ENCODE measurements around the gene TPPP.

TPPP gene

GRCh38 chr5:674630-675011, 18.5 kb downstream of the TPPP start:
- TF ChIP-seq GATA3 (IDR thresholded peaks at IDR 0.05; ENCODE audit: low read depth, low read length) (no peak), GATA2 (IDR thresholded peaks at IDR 0.05; ENCODE audit: low read depth, low read length) (no peak)

GRCh38 chr5:673831-674629, 19.1 kb downstream of the TPPP start:
- TF ChIP-seq GATA2 (IDR thresholded peaks at IDR 0.05; ENCODE audit: low read depth, low read length) (no peak), GATA3 (IDR thresholded peaks at IDR 0.05; ENCODE audit: low read depth, low read length) (no peak)

GRCh38 chr5:673161-673830, 19.9 kb downstream of the TPPP start:
- no peak for TF ChIP-seq GATA3 (IDR thresholded peaks at IDR 0.05; ENCODE audit: low read depth, low read length)
- no peak for TF ChIP-seq GATA2 (IDR thresholded peaks at IDR 0.05; ENCODE audit: low read depth, low read length)

GRCh38 chr5:672329-673160, 20.6 kb downstream of the TPPP start:
- no peak for TF ChIP-seq GATA2 (IDR thresholded peaks at IDR 0.05; ENCODE audit: low read depth, low read length)
- no peak for TF ChIP-seq GATA3 (IDR thresholded peaks at IDR 0.05; ENCODE audit: low read depth, low read length)

- TF ChIP-seq GATA2 (IDR thresholded peaks at IDR 0.05; ENCODE audit: low read depth, low read length), result no peak
- TF ChIP-seq GATA3 (IDR thresholded peaks at IDR 0.05; ENCODE audit: low read depth, low read length), result no peak
These were observed 21.5 kb downstream of the TPPP start for GRCh38 chr5:671459-672328.

GRCh38 chr5:670396-671270, 22.5 kb downstream of the TPPP start:
- TF ChIP-seq GATA2 (IDR thresholded peaks at IDR 0.05; ENCODE audit: low read depth, low read length) (no peak), GATA3 (IDR thresholded peaks at IDR 0.05; ENCODE audit: low read depth, low read length) (no peak)

- TF ChIP-seq GATA2 (IDR thresholded peaks at IDR 0.05; ENCODE audit: low read depth, low read length), result no peak
- no peak for TF ChIP-seq GATA3 (IDR thresholded peaks at IDR 0.05; ENCODE audit: low read depth, low read length)
These were observed 23.2 kb downstream of the TPPP start for GRCh38 chr5:669842-670395.

GRCh38 chr5:669111-669841, 23.9 kb downstream of the TPPP start:
- TF ChIP-seq GATA3 (IDR thresholded peaks at IDR 0.05; ENCODE audit: low read depth, low read length), result no peak
- no peak for TF ChIP-seq GATA2 (IDR thresholded peaks at IDR 0.05; ENCODE audit: low read depth, low read length)

- no peak for TF ChIP-seq GATA3 (IDR thresholded peaks at IDR 0.05; ENCODE audit: low read depth, low read length)
- TF ChIP-seq GATA2 (IDR thresholded peaks at IDR 0.05; ENCODE audit: low read depth, low read length), result no peak
These were observed 24.7 kb downstream of the TPPP start for GRCh38 chr5:668283-668995.

- TF ChIP-seq GATA3 (IDR thresholded peaks at IDR 0.05; ENCODE audit: low read depth, low read length) (no peak), GATA2 (IDR thresholded peaks at IDR 0.05; ENCODE audit: low read depth, low read length) (no peak)
These were observed 26.2 kb downstream of the TPPP start for GRCh38 chr5:666816-667498.
